Neural progenitor cell (in vitro differentiated cells): ENCODE measurements around the gene KIF21B. TPM values are rescaled to one million over a fixed set of nuclear protein-coding genes. Genes with fewer than 3 reads are reported as not detected.

Source experiments
- DNase-seq: peaks from one replicate; pipeline ENCODE4 v3.0.0-alpha.2; 2016; ENCODE audit warnings: low spot score
- H2AFZ ChIP-seq: fragments of 200-600 bp; sonication (generic); replicated peaks from 2 replicates; pipeline ENCODE4 v1.6.1; 2016; ENCODE audit warnings: antibody characterized with exemption
- H3F3A ChIP-seq: fragments of 200-600 bp; sonication (generic); 2 replicates; pipeline ENCODE4 v1.6.1; 2016; ENCODE audit warnings: antibody characterized with exemption, low read depth
- H3K27ac ChIP-seq: fragments of 200-600 bp; sonication (generic); 2 replicates; pipeline ENCODE4 v1.5.1; 2016; ENCODE audit warnings: mild to moderate bottlenecking
- H3K27me3 ChIP-seq: fragments of 200-600 bp; sonication (generic); 2 replicates; pipeline ENCODE4 v1.6.1; 2016; ENCODE audit warnings: mild to moderate bottlenecking, moderate library complexity
- H3K36me3 ChIP-seq: fragments of 200-600 bp; sonication (generic); 2 replicates; pipeline ENCODE4 v1.5.1; 2016
- H3K4me1 ChIP-seq: fragments of 200-600 bp; sonication (generic); 2 replicates; pipeline ENCODE4 v1.6.1; 2016; ENCODE audit warnings: mixed run types
- H3K4me2 ChIP-seq: fragments of 200-600 bp; sonication (generic); 2 replicates; pipeline ENCODE4 v1.6.1; 2016
- H3K4me3 ChIP-seq: fragments of 200-600 bp; sonication (generic); 2 replicates; pipeline ENCODE4 v1.5.1; 2016
- H3K79me2 ChIP-seq: fragments of 200-600 bp; sonication (generic); 2 replicates; pipeline ENCODE4 v1.6.1; 2016; ENCODE audit warnings: low read depth
- H3K9ac ChIP-seq: fragments of 200-600 bp; sonication (generic); 2 replicates; pipeline ENCODE4 v1.6.1; 2016
- H3K9me3 ChIP-seq: fragments of 200-600 bp; sonication (generic); 2 replicates; pipeline ENCODE4 v1.5.1; 2016; ENCODE audit warnings: low read depth
- H4K20me1 ChIP-seq: fragments of 200-600 bp; sonication (generic); 2 replicates; pipeline ENCODE4 v1.6.1; 2016; ENCODE audit warnings: low read depth
- H3K27ac Mint-ChIP-seq: 3 replicates; pipeline ENCODE4 v1.8.0; 2021; ENCODE audit warnings: mixed read lengths
- H3K27me3 Mint-ChIP-seq: 2 replicates; pipeline ENCODE4 v1.8.0; 2022; ENCODE audit warnings: low read depth, mild to moderate bottlenecking, inconsistent platforms, moderate library complexity, mixed read lengths; ENCODE audit not compliant: insufficient read depth
- H3K36me3 Mint-ChIP-seq: 3 replicates; pipeline ENCODE4 v1.8.0; 2021; ENCODE audit warnings: mixed read lengths
- H3K4me1 Mint-ChIP-seq: 3 replicates; pipeline ENCODE4 v1.8.0; 2021; ENCODE audit warnings: mixed read lengths
- H3K4me3 Mint-ChIP-seq: 3 replicates; pipeline ENCODE4 v1.8.0; 2021; ENCODE audit warnings: mild to moderate bottlenecking, moderate library complexity, mixed read lengths
- H3K9me3 Mint-ChIP-seq: 3 replicates; pipeline ENCODE4 v1.8.0; 2020; ENCODE audit warnings: mixed read lengths
- EZH2 ChIP-seq: fragments of 200-600 bp; sonication (generic); IDR thresholded peaks from 2 replicates; pipeline ENCODE4 v1.6.1; 2017; ENCODE audit warnings: antibody characterized with exemption, mild to moderate bottlenecking, moderate library complexity
- EZH2phosphoT487 ChIP-seq: fragments of 200-600 bp; sonication (generic); IDR thresholded peaks from 2 replicates; pipeline ENCODE4 v1.6.1; 2017; ENCODE audit warnings: antibody characterized with exemption
- total RNA-seq: library from RNA; depleted of rRNA; stranded (reverse); fragments of >200 nt; gene quantifications from 2 replicates; pipeline ENCODE4 v1.2.3, GENCODE V29; 2015; ENCODE audit warnings: low replicate concordance
- TF ChIP-seq, protein P1 (sequence below): fragments of 200-600 bp; sonication (generic); IDR thresholded peaks from 2 replicates; pipeline ENCODE4 v1.5.1; 2017; ENCODE audit warnings: antibody characterized with exemption, mild to moderate bottlenecking

The KIF21B gene
- total RNA-seq, 1 donor from 2014 or later: 6.4 TPM

DNA sequence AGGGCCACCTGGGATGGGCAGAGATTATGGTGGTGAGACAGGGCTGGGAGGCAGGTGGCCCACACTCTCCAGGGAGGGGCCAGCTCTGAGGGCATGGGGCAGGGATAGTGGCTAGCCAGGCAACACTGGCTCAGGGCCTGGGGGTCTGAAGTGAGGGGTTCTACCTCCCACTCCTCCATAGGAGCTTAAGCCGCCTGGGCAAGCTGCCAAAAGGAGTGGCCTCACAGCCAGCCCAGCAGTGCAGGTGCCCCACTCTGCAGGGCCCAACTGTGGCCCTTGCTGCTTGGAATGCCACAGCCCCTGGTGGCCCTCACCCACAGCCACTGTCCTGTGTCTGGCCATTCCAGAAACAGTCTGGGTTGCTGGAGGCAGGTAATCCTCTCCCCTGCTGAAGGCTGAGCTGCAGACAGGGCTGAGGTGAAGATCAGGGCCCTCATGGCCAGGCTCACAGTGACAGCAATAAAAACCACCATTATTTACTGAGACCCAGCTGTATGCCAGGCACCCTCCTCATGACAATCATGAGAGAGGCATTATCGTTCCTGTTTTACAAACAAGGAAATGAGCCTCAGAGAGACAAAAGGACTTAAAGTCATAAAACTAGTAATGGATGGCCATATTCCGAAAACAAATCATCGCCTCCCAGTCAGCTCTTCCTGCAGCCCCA, 31.0 kb downstream of the KIF21B start:
- no peak overlapping the region for H2AFZ ChIP-seq
- no peak overlapping the region for H3K4me3 ChIP-seq
- H3K4me1 Mint-ChIP-seq: no peaks in the 10 kb centered on the region
- no peaks in the 10 kb centered on the region for H3K4me1 ChIP-seq
- H3K36me3 Mint-ChIP-seq: peaks cover 20% of the 10 kb centered on the region
- no peaks in the 10 kb centered on the region for H3K9me3 ChIP-seq
- peak overlapping the region; percentile 66 for H3K27ac Mint-ChIP-seq
- H3K4me2 ChIP-seq: no peak overlapping the region
- H3K9ac ChIP-seq: no peak overlapping the region
- no peaks in the 10 kb centered on the region for H3K79me2 ChIP-seq
- no peaks in the 10 kb centered on the region for H3K9me3 Mint-ChIP-seq
- TF ChIP-seq EZH2phosphoT487 (no peak), EZH2 (no peak)
- TF ChIP-seq, protein P1, sequence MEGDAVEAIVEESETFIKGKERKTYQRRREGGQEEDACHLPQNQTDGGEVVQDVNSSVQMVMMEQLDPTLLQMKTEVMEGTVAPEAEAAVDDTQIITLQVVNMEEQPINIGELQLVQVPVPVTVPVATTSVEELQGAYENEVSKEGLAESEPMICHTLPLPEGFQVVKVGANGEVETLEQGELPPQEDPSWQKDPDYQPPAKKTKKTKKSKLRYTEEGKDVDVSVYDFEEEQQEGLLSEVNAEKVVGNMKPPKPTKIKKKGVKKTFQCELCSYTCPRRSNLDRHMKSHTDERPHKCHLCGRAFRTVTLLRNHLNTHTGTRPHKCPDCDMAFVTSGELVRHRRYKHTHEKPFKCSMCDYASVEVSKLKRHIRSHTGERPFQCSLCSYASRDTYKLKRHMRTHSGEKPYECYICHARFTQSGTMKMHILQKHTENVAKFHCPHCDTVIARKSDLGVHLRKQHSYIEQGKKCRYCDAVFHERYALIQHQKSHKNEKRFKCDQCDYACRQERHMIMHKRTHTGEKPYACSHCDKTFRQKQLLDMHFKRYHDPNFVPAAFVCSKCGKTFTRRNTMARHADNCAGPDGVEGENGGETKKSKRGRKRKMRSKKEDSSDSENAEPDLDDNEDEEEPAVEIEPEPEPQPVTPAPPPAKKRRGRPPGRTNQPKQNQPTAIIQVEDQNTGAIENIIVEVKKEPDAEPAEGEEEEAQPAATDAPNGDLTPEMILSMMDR: no peak
- no peaks in the 10 kb centered on the region for H4K20me1 ChIP-seq
- H3F3A ChIP-seq: no peaks in the 10 kb centered on the region
- H3K27me3 Mint-ChIP-seq: peaks cover 4% of the 10 kb centered on the region
- DNase-seq: no peak
- H3K27me3 ChIP-seq: no peaks in the 10 kb centered on the region
- H3K36me3 ChIP-seq: no peaks in the 10 kb centered on the region
- H3K4me3 Mint-ChIP-seq: no peak overlapping the region
- H3K27ac ChIP-seq: no peak overlapping the region

DNA sequence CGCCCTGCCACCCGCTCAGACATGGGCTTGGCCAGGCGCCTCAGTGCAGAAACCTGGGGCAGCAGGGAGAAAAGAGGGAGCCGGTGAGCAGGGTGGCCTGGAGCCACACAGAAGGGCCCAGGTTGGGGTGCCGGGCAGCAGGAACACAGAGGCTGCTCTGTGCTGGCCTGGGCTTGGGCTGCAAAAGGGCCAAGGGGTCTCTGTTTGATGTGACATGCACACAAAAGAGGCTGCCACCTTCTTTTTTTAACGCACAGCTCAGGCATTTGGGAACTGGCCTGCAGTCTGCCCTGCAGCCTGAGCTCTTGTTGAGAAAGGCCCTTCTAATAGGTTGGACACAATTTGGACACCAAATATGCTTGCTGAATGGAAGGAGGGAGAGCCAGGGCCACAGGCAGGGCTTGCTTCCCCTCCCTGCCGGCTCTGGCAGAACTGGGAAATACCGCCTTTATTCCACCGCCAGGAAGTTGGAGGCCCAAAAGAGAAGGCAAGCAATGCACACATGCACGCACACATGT, 32.4 kb downstream of the KIF21B start:
- Histone ChIP-seq H3K4me3 (no peak overlapping the region), H4K20me1 (no peaks in the 10 kb centered on the region), H3K9ac (no peak overlapping the region), H3K4me2 (no peak overlapping the region), H3F3A (no peaks in the 10 kb centered on the region), H3K9me3 (no peaks in the 10 kb centered on the region), H3K27ac (no peak overlapping the region), H2AFZ (no peak overlapping the region), H3K36me3 (no peaks in the 10 kb centered on the region), H3K4me1 (no peaks in the 10 kb centered on the region), H3K27me3 (no peaks in the 10 kb centered on the region), H3K79me2 (no peaks in the 10 kb centered on the region)
- Mint-ChIP-seq H3K36me3 (peaks cover 18% of the 10 kb centered on the region), H3K27ac (no peak overlapping the region), H3K4me1 (no peaks in the 10 kb centered on the region), H3K4me3 (no peak overlapping the region), H3K9me3 (no peaks in the 10 kb centered on the region), H3K27me3 (peaks cover 4% of the 10 kb centered on the region)
- DNase-seq: no peak
- TF ChIP-seq, protein P1: no peak
- TF ChIP-seq EZH2phosphoT487 (no peak), EZH2 (no peak)

DNA sequence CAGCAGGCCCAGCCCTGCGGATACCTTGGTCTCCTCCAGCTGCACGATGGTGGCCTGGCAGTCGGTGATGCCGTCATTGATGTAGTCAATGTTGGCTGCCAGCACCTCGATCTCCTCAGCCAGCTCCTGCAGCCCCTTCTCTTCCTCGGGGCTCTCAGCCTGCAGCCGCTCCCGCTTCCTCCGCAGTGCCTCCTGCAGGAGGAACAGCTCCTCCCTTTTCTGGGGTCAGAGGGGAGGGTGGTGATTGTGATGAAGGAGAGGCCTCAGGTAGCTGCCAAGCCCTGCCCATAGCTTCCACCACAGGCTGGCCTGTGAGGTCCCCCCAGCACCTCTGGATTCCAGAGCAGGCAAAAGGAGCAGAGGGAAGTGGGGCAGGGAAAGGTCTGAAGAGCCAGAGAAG, 33.4 kb downstream of the KIF21B start:
- Histone ChIP-seq H3K4me1 (no peaks in the 10 kb centered on the region), H2AFZ (no peak overlapping the region), H3F3A (no peaks in the 10 kb centered on the region), H3K36me3 (no peaks in the 10 kb centered on the region), H3K4me3 (no peak overlapping the region), H3K27ac (no peak overlapping the region), H3K27me3 (no peaks in the 10 kb centered on the region), H4K20me1 (no peaks in the 10 kb centered on the region), H3K9me3 (no peaks in the 10 kb centered on the region), H3K79me2 (no peaks in the 10 kb centered on the region), H3K4me2 (no peak overlapping the region), H3K9ac (no peak overlapping the region)
- Mint-ChIP-seq H3K4me1 (no peaks in the 10 kb centered on the region), H3K36me3 (peaks cover 16% of the 10 kb centered on the region), H3K9me3 (no peaks in the 10 kb centered on the region), H3K27me3 (peaks cover 2% of the 10 kb centered on the region), H3K27ac (no peak overlapping the region), H3K4me3 (no peak overlapping the region)
- DNase-seq: no peak
- TF ChIP-seq, protein P1: no peak
- TF ChIP-seq EZH2 (no peak), EZH2phosphoT487 (no peak)
